Esophagus muscularis mucosa (tissue), 4 donors: ENCODE results near the gene AUH. TPM values are rescaled to one million over a fixed set of nuclear protein-coding genes. Genes with fewer than 3 reads are reported as not detected.

Source experiments
- DNase-seq: peaks from one replicate; pipeline ENCODE4 v3.0.0-alpha.2; 2017; ENCODE audit errors: extremely low spot score
- H3K27ac ChIP-seq, 4 donors: fragments of 200-600 bp; sonication (generic); replicated peaks in 1 of 4; 1 replicate in 3 of 4; 2 replicates in 1 of 4; pipeline ENCODE4 v1.5.1; 2016 to 2019; ENCODE audit warnings: mild to moderate bottlenecking in 1 of 4
- H3K27me3 ChIP-seq, 4 donors: fragments of 200-600 bp; sonication (generic); one replicate each; pipeline versions ENCODE4 v1.5.1 to v1.6.0; 2016 to 2019
- H3K36me3 ChIP-seq, 4 donors: fragments of 200-600 bp; sonication (generic); one replicate each; pipeline ENCODE4 v1.5.1; 2016 to 2019
- H3K4me1 ChIP-seq, 4 donors: fragments of 200-600 bp; sonication (generic); one replicate each; pipeline ENCODE4 v1.5.1; 2016 to 2019
- H3K4me3 ChIP-seq, 4 donors: fragments of 200-600 bp; sonication (generic); 1 replicate in 2 of 4; 2 replicates in 2 of 4; pipeline ENCODE4 v1.5.1; 2016 to 2019; ENCODE audit warnings: mild to moderate bottlenecking in 4 of 4, moderate library complexity in 1 of 4
- H3K9me3 ChIP-seq, 4 donors: fragments of 200-600 bp; sonication (generic); 1 replicate in 3 of 4; 2 replicates in 1 of 4; pipeline ENCODE4 v1.5.1; 2016 to 2019
- CTCF ChIP-seq, 3 experiments: fragments of 200-600 bp in 2 of 3; fragments of 450-650 bp in 1 of 3; sonication (generic) in 2 of 3; IDR thresholded peaks; one replicate each; pipeline ENCODE4 v1.5.1; 2017 to 2019; ENCODE audit warnings: antibody characterized with exemption in 3 of 3, mild to moderate bottlenecking in 2 of 3, moderate library complexity in 1 of 3
- EP300 ChIP-seq: sonication (generic); formaldehyde crosslinking; IDR thresholded peaks from one replicate; pipeline ENCODE4 v1.6.1; 2017; ENCODE audit warnings: antibody characterized with exemption
- POLR2A ChIP-seq: fragments of 450-650 bp; IDR thresholded peaks from one replicate; pipeline ENCODE4 v1.6.1; 2017; ENCODE audit warnings: antibody characterized with exemption, moderate library complexity, mild to moderate bottlenecking, low read depth
- POLR2AphosphoS5 ChIP-seq, 2 donors: sonication (generic); formaldehyde crosslinking; IDR thresholded peaks; one replicate each; pipeline ENCODE4 v1.6.1; 2017; ENCODE audit warnings: antibody characterized with exemption in 2 of 2
- WGBS: methylation state at CpG from one replicate; pipeline ENCODE4 v1.1.5; 2018; 5-methylcytosine and 5-hydroxymethylcytosine counted together
- intact Hi-C: fragments of 100-400 bp; cut with DNase I; formaldehyde crosslinking; loops from one replicate; pipeline ENCODE4 v1.15.1; 2023
- total RNA-seq, 4 donors: library from RNA; depleted of rRNA; stranded (reverse); fragments of >200 nt; gene quantifications; one replicate each; pipeline versions ENCODE4 v1.1.0 to v1.2.1, GENCODE V29; 2016

The AUH gene
- total RNA-seq, 4 donors from 2014 or later: 17.7 to 29.9 (median 22.3) TPM

- intact Hi-C loops: no loop called here
- TF ChIP-seq POLR2A (no peak), CTCF (IDR thresholded peaks at IDR 0.05) (no peak), POLR2AphosphoS5 (IDR thresholded peaks at IDR 0.05) (no peak), EP300 (no peak)
- H3K4me3 ChIP-seq: no peak overlapping the region
- H3K27me3 ChIP-seq: no peaks in the 10 kb centered on the region
- no peak overlapping the region for H3K27ac ChIP-seq
- H3K36me3 ChIP-seq: no peaks in the 10 kb centered on the region
- H3K4me1 ChIP-seq: no peaks in the 10 kb centered on the region
- no peak for DNase-seq
- WGBS: 79% methylated on average over 7 of the region's 7 CpGs
- H3K9me3 ChIP-seq: no peaks in the 10 kb centered on the region
Measured at GRCh38 chr9:91395553-91396471, 34.1 kb upstream of the AUH start.

- no peaks in the 10 kb centered on the region for H3K9me3 ChIP-seq
- 84% methylated on average over 4 of the region's 4 CpGs for WGBS
- no peak for DNase-seq
- H3K36me3 ChIP-seq: no peaks in the 10 kb centered on the region
- no peaks in the 10 kb centered on the region for H3K4me1 ChIP-seq
- no peak overlapping the region for H3K4me3 ChIP-seq
- TF ChIP-seq CTCF (IDR thresholded peaks at IDR 0.05): no peak
- TF ChIP-seq POLR2AphosphoS5 (IDR thresholded peaks at IDR 0.05): peak in 1 of 2 donors; percentile 17
- H3K27ac ChIP-seq: no peak overlapping the region
- intact Hi-C loops: no loop called here
- no peaks in the 10 kb centered on the region for H3K27me3 ChIP-seq
Measured at GRCh38 chr9:91395106-91395552, 33.4 kb upstream of the AUH start.

DNA sequence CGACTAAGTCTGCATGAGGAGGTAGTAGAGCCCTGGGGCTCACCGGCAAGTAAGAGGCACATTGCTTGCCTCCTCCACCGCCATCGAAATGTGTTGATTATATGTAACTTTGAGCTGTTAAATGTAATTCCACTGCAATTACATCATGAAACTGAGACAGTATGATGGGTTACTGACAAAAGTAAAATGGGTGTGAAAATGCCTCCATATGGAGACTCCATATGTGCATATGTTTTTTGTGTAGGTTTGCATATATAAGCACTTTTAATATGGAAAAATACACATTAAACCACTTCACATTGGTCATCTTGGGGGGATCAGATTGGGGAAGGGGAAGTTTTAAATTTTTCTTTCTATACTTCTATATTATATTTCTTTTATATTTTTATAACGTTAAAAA is 32.1 kb upstream of the AUH start:
- TF ChIP-seq POLR2AphosphoS5 (IDR thresholded peaks at IDR 0.05) (no peak), POLR2A (no peak), CTCF (IDR thresholded peaks at IDR 0.05) (no peak), EP300 (no peak)
- intact Hi-C loops: no loop called here
- WGBS: 97% methylated on average over 5 of the region's 5 CpGs

GRCh38 chr9:91392435-91392834 is 30.7 kb upstream of the AUH start:
- TF ChIP-seq CTCF (IDR thresholded peaks at IDR 0.05) (no peak), EP300 (no peak), POLR2AphosphoS5 (IDR thresholded peaks at IDR 0.05) (no peak), POLR2A (no peak)
- WGBS: 84% methylated on average over 1 of the region's 1 CpG
- peak; percentile 17 for DNase-seq
- H3K27me3 ChIP-seq: no peaks in the 10 kb centered on the region
- no peaks in the 10 kb centered on the region for H3K4me1 ChIP-seq
- H3K27ac ChIP-seq: no peak overlapping the region
- no peaks in the 10 kb centered on the region for H3K9me3 ChIP-seq
- no peak overlapping the region for H3K4me3 ChIP-seq
- intact Hi-C loops: no loop called here
- no peaks in the 10 kb centered on the region for H3K36me3 ChIP-seq

More for the DNA sequence above, 32.1 kb upstream of the AUH start:
- H3K9me3 ChIP-seq: no peaks in the 10 kb centered on the region
- H3K36me3 ChIP-seq: no peaks in the 10 kb centered on the region
- no peaks in the 10 kb centered on the region for H3K4me1 ChIP-seq
- no peaks in the 10 kb centered on the region for H3K27me3 ChIP-seq
- H3K4me3 ChIP-seq: no peak overlapping the region
- DNase-seq: no peak
- no peak overlapping the region for H3K27ac ChIP-seq
